Fibroblast of gingiva (primary cell): Measurements from ENCODE around the gene KIF3B.
"Not testable (repeated sequence)": the region's sequence is repeated elsewhere in the genome, so short reads cannot be mapped to it uniquely, and the experiment has no call there.

Source experiments
- DNase-seq: peaks from one replicate; pipeline ENCODE4 v3.0.0-alpha.2; 2011; ENCODE audit warnings: low read depth

KIF3B gene

DNA sequence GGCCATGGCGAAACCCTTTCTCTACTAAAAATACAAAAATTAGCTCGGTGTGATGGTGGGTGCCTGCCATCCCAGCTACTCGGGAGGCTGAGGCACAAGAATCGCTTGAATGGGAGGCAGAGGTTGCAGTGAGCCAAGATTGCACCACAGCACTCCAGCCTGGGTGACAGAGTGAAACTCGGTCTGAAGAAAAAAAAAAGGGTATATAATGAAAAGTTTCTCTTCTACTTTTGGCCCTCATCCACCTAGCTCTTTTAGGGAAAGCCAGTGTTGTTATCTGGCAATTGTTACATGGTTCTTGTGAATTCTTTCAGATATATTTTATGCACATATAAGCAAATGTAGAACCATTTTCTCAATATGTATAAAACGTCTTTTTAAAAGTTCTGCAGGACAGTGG, 19.0 kb downstream of the KIF3B start:
- DNase-seq = peak; percentile 11

DNA sequence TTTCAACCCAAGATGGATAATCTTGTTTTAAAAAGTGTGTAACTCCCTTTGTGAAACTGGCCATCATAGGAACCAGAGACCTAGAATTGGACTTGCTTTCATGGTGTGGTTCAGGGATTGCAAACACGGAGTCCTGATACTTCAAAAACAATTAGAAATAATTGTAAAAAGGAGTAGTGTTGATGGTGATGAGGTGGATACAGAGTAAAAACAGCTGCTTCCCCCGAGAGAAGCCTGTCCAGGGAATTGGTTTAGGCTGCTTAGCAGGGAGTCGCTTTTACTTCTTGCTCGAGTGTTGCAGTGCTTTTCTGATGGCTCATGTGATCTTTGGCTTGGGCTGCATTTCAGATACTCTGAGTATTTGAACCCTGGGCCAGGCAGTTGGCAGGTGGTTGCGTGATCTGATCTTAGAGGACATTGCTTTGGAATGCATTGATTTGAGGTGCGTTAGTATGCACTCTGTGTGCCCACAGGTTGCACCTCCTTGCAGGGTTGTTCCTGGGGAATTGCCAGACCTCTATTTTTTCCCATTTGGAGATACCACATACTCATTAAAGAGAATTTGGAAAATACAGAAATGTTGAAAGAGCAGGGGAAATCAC, 19.5 kb downstream of the KIF3B start:
- no peak for DNase-seq

DNA sequence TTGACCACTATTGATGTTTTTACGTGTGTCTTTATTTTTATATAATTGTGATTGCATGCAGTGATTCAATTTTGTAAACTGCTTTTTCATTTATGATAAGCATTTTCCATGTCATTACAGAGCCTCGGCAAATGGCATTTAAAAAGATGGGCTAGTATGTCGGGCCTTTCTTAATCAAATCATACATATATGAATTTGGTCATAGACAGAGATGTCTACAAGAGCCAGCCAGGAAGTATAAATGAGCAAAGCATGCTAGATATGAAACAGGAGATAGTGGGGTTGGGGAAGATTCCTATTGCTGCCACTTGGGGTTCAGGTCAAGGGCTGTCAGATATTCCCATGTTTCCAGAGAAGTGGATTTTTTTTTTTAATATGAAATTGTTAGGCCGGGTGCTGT, 20.0 kb downstream of the KIF3B start:
- DNase-seq = no peak

DNA sequence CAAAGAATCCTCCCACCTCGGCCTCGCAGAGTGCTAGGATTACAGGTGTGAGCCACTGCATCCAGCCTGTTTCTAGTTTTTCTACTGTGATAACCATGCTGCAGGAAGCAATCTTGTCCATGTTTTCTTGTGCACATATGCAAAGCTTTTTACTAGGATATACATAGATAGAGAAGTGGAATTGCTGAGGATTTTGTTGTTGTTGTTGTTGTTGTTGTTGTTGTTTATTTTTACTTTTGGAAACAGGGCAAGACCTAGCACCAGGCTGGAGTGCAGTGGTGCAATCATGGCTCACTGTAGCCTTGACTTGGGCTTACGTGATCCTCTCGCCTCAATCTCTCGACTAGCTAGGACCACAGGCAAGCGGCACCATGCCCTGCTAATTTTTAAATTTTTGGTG, 23.2 kb downstream of the KIF3B start:
- DNase-seq = no peak

DNA sequence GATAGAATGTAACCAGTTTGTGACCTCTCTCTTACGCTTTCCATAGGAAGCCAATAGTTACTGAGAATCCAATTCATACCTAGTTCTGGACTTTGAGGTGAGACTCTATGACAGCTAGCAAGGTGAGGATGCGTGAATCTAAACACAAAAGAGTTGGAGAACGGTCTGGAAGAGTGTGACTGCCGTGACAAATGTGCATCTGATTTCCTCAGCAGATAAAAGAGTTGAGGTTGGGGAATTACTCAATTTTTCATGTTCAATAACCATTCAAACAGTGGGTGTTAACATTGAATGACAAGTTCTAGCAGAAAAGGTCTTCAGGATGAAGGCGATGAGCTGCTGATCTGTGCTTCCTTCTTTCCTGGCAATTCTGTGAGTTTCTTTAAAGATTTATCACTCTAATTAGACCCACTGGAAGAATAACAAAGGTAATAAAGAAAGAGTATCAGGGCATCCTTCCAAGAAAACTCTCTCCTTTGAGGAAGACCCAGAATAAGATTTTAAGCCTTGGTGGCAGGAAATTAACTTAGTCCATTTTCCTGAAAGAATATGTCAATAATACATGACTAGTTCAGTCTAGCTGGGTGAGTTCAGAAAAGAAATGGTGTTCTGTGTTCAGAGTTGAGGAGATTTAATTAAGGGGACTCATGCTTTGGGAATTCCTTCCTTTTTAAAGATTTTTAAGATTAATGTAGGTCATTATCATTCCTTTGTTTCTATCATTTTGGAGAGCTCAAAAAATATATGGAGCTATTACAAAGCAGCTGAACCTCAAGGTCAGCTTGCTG, 24.5 kb downstream of the KIF3B start:
- no peak for DNase-seq

DNA sequence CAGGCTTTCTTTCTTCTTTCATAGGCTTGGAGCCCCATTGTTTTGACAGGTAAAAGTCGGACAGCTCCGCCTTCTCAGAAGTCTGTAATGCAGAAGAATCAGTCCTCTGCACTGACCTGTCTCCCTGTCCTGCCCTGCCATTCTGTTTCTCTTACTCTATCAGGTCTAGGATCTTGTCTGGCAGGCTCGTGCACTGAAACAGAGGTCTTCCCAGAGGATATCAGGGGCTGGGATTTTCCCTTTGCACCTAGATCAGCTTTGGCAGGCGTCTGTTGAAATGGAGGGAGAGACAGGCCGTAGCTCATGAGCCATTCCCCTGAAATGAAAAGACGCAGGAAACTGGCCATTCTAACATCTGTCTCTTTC, 25.0 kb downstream of the KIF3B start:
- no peak for DNase-seq

DNA sequence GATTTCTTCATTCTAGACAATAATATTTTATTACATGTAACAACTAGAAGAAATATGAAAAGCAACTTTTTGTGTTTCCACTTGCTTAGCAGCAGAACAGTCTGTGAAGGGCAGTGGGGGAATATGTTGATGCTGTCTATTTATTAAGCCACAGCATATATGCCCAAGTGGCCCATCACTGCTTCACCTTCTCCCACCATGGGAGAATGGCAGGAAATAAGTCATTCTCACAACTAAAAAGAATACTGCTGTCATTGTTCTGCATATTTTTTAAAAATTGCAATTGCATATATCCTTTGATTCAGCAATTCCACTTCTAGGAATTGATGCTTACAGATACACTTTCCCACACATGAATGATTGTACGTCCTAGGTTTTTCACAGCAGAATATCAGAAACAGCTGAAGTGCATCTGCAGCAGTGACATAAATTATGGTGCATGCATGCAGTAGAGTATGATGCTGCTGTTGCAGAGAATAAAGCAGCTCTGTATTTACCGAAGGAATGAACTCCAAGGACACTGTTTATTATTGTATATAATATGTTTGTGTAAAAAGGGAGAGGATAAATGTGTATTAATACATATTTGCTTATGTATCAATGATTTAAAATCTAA, 26.8 kb downstream of the KIF3B start:
- DNase-seq = no peak

DNA sequence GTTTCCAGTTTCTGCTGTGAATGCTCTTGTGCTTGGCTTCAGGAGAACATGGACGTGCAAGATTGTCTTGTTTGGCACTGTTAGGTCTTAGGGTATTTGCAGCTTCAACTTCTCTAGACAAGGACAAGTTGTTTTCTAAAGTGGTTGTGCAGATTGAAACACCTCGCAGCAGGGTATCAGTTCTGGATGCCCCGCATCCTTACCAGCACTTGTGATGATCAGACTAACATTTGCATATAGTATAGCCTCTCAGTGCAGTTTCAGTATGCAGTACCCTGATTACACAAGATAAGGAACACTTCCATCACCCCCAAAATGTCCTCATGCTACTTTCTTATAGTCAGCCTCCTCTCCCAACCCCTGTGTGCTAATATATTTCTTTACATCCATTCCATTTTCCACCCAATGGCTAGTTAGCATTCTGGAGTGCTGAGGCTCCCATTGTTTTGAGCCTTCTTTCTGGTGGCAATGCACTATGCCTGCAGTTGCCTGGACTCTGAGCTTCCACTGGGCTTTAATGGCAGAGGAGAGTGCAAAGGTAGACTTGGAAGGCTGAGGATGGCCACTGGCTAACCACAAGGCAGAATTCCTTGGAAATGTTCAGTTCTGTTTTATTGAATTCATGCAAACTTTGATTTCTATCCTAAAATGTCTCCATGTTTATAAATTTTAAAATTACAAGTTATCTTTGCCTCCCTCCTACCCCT, 35.4 kb downstream of the KIF3B start:
- DNase-seq = no peak

DNA sequence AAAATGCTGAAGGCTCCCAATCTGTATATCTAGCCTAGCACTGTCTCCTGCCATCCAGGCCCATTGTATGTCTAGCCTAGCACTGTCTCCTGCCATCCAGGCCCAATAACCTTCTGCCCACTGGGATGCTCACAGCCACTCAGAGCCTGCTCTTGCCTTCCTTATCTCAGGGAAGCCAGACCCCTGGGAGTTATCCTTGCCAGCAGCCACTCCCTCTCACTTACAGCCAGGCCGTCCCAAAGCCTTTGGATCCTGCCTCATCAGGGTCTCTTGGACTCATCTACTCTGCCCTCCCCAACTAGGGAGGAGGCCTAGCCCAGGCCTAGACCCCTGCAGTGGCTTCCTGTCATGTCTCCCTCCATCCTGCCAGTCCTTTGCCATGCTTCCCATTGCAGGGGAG, 37.3 kb downstream of the KIF3B start:
- no peak for DNase-seq

DNA sequence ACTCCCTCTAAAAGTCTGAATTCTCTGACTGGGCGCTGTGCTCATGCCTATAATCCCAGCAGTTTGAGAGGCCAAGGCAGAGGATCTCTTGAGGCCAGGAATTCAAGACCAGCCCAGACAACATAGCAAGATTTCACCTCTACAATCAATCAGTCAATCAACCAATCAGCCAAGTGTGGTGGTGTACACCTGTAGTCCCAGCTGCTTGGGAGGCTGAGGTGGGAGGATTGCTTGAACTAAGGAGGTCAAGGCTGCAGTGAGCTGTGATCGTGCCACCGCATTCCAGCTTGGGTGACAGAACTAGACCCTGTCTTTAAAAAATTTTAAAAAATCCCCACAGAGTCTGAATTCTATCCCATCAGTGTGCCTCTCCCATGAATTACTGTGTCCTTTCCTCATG, 37.9 kb downstream of the KIF3B start:
- no peak for DNase-seq

DNA sequence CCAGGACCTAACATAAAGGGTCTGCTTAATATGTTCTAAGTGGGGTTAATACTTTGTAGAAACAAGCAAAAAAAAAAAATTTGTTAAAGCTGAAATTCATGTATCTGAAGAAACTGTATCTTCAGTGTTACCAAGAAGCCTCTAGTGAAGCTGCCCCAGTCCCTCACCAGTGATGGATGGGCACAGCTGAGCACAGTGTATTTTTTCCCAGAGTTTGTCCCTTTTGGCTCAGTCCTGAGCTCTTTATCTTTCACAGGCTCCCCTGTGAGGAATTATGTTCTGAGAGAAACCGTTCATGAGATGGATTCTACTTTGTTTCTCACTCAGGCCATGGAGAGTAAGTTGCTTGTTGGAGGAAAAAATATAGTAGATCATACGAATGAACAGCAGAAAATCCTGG, 38.4 kb downstream of the KIF3B start:
- no peak for DNase-seq

DNA sequence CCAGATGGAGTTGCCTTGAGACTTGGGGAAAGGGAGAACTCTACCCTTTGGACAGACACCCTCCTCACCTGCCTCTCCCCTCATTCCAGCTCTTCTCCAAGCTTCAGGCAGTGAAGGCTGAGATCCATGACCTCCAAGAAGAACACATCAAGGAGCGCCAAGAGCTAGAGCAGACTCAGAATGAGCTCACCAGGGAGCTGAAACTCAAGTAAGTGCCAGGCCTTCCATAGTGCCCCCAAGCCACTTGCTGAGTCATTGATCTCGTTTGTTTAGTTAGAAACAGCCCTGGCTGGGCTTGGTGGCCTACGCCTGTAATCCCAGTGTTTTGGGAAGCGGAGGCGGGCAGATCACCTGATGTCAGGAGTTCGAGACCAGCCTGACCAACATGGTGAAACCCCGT, 39.2 kb downstream of the KIF3B start:
- peak; percentile 17 for DNase-seq

DNA sequence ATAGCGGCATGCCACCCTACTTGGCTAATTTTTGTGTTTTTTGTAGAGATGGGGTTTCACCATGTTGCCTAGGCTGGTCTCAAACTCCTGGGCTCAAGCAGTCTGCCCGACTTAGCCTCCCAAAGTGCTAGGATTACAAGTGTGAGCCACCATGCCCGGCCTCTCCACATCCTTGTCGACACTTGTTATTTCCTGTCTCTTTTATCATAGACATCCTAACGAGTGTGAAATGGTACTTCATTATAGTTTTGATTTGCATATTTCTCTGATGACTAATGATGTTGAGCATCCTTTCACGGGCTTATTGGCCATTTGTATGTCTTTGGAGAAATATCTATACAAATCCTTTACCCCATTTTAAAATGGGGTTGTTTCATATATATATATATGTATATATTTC, 41.6 kb downstream of the KIF3B start:
- no peak for DNase-seq

DNA sequence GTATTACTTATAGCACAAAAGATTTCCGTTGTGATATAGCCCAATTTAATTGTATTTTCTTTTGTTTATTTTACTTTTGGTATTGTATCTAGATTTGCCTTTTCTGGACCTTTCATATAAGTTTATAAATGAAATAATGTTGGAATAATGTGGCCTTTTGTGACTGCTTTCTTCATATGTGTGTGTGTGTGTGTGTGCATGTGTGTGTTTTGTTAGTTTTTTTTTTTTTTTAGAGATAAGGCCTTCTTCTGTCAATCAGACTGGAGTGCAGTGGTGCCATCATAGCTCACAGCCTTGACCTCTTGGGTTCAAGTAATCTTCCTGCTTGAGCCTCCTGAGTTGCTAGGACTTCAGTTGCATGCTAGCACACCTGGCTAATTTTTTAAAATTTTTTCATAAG, 42.9 kb downstream of the KIF3B start:
- DNase-seq = no peak

DNA sequence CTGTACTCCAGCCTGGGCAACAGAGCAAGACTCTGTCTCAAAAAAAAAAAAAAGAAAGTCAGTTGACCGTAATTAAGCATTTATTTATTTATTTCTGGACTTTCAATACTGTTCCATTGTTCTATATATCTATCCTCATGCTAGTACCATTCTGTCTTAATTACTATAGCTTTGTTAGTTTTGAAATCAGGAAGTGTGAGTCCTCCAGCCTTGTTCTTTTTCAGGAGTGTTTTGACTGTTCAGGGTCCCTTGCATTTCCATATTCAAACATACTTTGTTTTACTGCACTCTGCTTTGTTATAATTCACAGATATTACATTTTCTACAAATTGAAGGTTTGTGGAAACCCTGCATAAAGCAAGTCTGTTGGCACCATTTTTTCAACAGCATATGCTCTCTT, 43.9 kb downstream of the KIF3B start:
- no peak for DNase-seq

DNA sequence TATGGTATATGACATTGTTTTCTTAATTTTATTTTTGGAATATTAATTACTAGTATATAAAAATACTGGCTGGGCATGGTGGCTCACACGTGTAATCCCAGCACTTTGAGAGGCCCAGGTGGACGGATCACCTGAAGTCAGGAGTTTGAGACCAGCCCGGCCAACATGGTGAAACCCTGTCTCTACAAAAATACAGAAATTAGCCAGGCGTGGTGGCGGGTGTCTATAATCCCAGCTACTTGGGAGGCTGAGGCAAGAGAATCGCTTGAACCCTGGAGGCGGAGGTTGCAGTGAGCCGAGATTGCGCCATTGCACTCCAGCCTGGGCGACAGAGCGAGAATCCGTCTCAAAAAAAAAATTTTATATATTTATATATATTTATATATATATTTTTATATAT, 44.8 kb downstream of the KIF3B start:
- DNase-seq = not testable (repeated sequence)

DNA sequence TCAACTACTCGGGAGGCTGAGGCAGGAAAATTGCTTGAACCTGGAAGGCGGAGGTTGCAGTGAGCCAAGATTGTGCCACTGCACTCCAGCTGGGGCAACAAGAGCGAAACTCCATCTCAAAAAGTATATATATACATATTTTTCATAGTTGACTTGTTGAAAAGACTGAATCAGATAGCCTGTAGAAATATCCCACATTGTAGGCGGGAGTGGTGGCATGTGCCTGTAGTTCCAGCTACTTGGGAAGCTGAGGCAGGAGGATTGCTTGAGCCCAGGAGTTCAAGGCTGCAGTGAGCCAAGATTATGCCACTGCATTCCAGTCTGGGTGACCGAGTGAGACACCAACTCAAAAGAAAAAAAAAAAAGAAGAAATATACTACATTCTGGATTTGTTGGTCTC, 46.3 kb downstream of the KIF3B start:
- not testable (repeated sequence) for DNase-seq

DNA sequence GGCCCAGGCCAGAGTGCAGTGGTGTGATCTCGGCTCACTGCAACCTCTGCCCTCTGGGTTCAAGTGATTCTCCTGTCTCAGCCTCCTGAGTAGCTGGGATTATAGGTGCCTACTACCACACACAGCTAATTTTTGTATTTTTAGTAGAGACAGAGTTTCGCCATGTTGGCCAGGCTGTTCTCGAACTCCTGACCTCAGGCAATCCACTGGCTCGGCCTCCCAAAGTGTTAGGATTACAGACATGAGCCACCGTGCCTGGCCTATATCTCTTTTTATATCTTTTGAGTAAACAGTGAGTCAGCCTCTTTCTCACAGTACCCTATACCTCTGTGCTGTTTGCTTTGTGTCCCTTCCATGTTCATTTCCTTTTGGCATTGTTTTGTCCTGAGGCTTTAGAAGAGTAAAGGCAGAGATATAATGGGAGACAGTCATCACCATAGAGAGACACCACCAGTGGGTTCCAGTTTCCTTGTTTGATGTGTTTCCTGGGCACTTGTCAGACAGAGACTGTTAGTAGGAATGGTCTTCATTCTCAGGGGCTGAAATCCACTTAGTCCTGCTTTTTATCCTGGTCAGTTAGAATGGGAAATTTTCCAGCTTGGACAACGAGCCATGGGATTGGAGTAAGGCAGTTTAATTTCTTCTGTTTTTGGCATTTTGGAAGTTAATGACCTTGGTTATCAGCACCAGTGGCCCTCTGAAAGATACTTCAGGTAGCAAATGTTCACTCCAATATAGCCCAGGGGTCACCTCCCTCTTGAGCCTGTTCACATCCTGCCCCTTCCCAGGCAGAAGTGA, 48.5 kb downstream of the KIF3B start:
- peak; percentile 33 for DNase-seq

DNA sequence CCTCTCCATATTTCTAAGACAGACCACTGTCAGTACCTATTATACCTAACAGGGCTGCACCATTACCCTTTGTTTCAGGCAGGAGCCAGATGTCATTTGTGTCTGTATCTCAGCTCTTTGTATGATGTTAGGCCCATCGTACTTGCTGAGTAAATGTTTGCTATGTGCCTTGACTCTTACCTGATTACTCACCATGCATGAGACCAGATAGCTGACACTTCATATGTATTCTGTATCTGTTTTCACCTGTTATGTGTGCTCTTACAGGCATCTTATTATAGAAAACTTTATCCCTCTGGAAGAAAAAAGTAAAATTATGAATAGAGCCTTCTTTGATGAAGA, 49.0 kb downstream of the KIF3B start:
- DNase-seq = no peak

DNA sequence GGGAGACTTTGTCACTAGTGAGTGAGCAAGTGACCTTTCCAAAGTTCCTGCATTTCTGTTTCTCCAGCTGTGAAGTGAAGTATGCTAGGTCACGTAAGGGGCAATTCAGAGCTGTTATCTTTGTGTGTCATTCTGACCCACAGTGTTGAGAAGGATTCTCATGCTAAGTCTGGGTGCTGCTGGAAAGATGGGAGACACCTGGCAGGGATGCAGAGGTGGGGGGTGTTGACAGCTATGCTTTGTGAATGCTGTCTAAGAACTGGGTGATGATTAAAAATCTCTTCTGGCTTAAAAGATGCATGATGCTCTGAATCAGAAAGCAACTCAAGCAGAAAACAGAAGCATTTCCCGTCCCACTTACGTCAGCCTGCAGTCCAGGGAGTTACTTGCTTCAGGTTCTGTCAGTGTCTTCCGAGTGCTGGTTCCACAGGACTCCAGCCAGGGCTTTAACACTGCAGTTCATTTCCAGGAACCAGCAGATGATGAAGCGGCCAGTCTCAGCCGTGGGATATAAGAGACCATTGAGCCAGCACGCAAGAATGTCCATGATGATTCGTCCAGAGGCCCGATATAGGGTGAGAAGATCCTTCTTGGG, 49.7 kb downstream of the KIF3B start:
- no peak for DNase-seq

DNA sequence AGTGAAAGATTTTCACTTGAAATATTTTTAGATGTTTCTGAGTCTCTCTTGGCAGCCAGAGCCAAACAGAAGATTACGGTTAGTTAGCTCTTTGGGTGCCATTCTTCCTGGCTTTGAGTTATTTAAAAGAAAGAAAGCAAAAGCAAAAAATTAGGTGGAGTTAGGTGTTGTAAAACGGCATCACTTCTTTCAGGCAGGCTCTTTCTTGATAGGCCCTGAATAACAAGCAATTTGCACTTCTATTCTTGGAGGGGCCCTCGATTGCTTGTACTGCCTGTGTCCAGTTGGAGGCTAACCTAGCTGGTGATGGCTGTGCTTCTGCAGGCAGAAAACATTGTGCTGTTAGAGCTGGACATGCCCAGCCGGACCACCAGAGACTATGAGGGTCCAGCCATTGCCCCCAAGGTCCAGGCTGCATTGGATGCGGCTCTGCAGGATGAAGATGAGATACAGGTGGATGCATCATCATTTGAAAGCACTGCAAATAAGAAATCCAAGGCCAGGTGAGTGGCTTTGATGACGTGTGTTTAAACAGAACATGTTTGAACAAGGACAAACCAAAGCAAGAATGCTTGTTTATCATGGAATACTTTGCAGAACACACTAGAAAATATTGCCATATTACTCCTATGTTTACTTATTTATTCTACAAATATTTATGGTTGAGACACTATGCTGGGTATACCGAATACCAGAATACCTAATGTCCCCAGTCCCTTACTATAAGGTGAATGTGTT, 52.5 kb downstream of the KIF3B start:
- no peak for DNase-seq
